Pancreas (tissue), 10 donors: ENCODE measurements around the gene RIPK4. TPM values are rescaled to one million over a fixed set of nuclear protein-coding genes. Genes with fewer than 3 reads are reported as not detected.
A peak's percentile ranks its signal among the peaks of the same experiment; 100 is the strongest.

Experiments used
- ATAC-seq, 4 donors: fragments of 200-7000 bp; cut with Tn5 transposase; one replicate each; pipeline versions ENCODE4 v1.8.0 to v1.9.1; 2020; ENCODE audit warnings: mild to moderate bottlenecking in 4 of 4, moderate library complexity in 4 of 4
- DNase-seq, 6 donors: peaks; one replicate each; pipeline ENCODE4 v3.0.0-alpha.2; 2020
- FAIRE-seq: peaks from 2 replicates; lab custom pipeline; 2012; peaks lifted over from hg19 to GRCh38; lab: Jason Lieb, UNC
- H3K27ac ChIP-seq, 4 donors: fragments of 200-600 bp; sonication (generic); 1 replicate in 3 of 4; 2 replicates in 1 of 4; pipeline versions ENCODE4 v1.5.0 to v1.8.0; 2020
- H3K27me3 ChIP-seq, 4 donors: fragments of 200-600 bp; one replicate each; pipeline ENCODE4 v1.8.0; 2021
- H3K36me3 ChIP-seq, 3 donors: fragments of 200-600 bp; sonication (generic) in 1 of 3; one replicate each; pipeline versions ENCODE4 v1.5.0 to v1.8.0; 2020 to 2021
- H3K4me1 ChIP-seq, 3 donors: fragments of 200-600 bp; one replicate each; pipeline ENCODE4 v1.8.0; 2021
- H3K4me3 ChIP-seq, 4 donors: fragments of 200-600 bp; sonication (generic) in 2 of 4; one replicate each; pipeline versions ENCODE4 v1.5.0 to v1.8.0; 2020 to 2021
- H3K9me3 ChIP-seq, 4 donors: fragments of 200-600 bp; one replicate each; pipeline ENCODE4 v1.8.0; 2021
- CTCF ChIP-seq, 4 donors: fragments of 200-600 bp; sonication (generic) in 3 of 4; IDR thresholded peaks; one replicate each; pipeline versions ENCODE4 v1.5.0 to v1.8.0; 2021; ENCODE audit warnings: antibody characterized with exemption in 4 of 4
- WGBS, 2 donors: extraction: QIAGEN DNeasy Blood & Tissue Kit; methylation state at CpG; one replicate each; pipeline ENCODE4 v1.1.7; 2013; 5-methylcytosine and 5-hydroxymethylcytosine counted together
- intact Hi-C, 3 donors: fragments of 100-400 bp; cut with DNase I; formaldehyde crosslinking; loops; one replicate each; pipeline versions ENCODE4 v1.11.1 to v1.14.2; 2022
- polyA plus RNA-seq, 2 donors: library from polyadenylated mRNA; stranded (reverse); fragments of 200-250 nt; gene quantifications; one replicate each; pipeline ENCODE4 v1.2.3, GENCODE V29; 2013
- total RNA-seq, 6 donors: library from RNA; stranded (reverse); fragmentation: NEBNext Ultra II Directional in 4 of 6; extraction: Animal tissue kit (Norgen Biotek cat#: 25700) in 4 of 6; gene quantifications; one replicate each; pipeline versions ENCODE4 v1.2.1 to v1.2.4, GENCODE V29; 2021 to 2023
- donor health status: healthy with polysubstance abuse.
- donor health status: DM: no; HTN: no; CAD: no; lungs with moderate emphysema.
- donor health status: DM: no; HTN: no; CAD: no.
- donor health status: control.
- donor health status: control.
- donor health status: Bipolar disorder and iron deficiency.
- donor health status: DM: yes; HTN: yes; CAD: no.
- donor health status: DM: no; HTN: no; CAD: no.
- donor health status: DM: no; HTN: no; CAD: no.
- donor health status: DM: yes; HTN: yes; CAD: no.

Gene RIPK4
- total and polyA plus RNA-seq, 8 donors: 7.7 to 18.2 (median 12.8) TPM

GRCh38 chr21:41706678-41707077 is 60.2 kb downstream of the RIPK4 start:
- intact Hi-C loops: no loop called here
- no peak for FAIRE-seq
- peak in 3 of 6 donors; percentile 55 to 68 (median 56) for DNase-seq

GRCh38 chr21:41706263-41706639 is 60.6 kb downstream of the RIPK4 start:
- Histone ChIP-seq H3K4me3 (no peak overlapping the region), H3K36me3 (no peaks in the 10 kb centered on the region), H3K4me1 (peaks cover 11 to 27% (median 12%) of the 10 kb centered on the region in 3 donors), H3K27me3 (no peaks in the 10 kb centered on the region), H3K27ac (peak overlapping the region in 3 of 4 donors; percentile 17 to 66 (median 65)), H3K9me3 (no peaks in the 10 kb centered on the region)
- DNase-seq (no peak), FAIRE-seq (no peak), ATAC-seq (peak in 3 of 4 donors; percentile 1 to 5 (median 3))
- intact Hi-C loops: no loop called here
- WGBS, 2 donors: 50 to 55% methylated on average over 4 of the region's 4 CpGs
- TF ChIP-seq CTCF (IDR thresholded peaks at IDR 0.05): no peak

More at GRCh38 chr21:41706678-41707077, 60.2 kb downstream of the RIPK4 start:
- Histone ChIP-seq H3K36me3 (no peaks in the 10 kb centered on the region), H3K4me1 (peaks cover 11 to 27% (median 12%) of the 10 kb centered on the region in 3 donors), H3K4me3 (no peak overlapping the region), H3K27ac (peak overlapping the region in 3 of 4 donors; percentile 17 to 66 (median 65)), H3K27me3 (no peaks in the 10 kb centered on the region), H3K9me3 (no peaks in the 10 kb centered on the region)
- no peak for TF ChIP-seq CTCF (IDR thresholded peaks at IDR 0.05)
- WGBS, 2 donors: 23 to 29% methylated on average over 3 of the region's 3 CpGs
- ATAC-seq: peak; percentile 67 to 71 (median 69)

GRCh38 chr21:41705546-41706262 is 61.1 kb downstream of the RIPK4 start:
- Histone ChIP-seq H3K27me3 (no peaks in the 10 kb centered on the region), H3K9me3 (no peaks in the 10 kb centered on the region), H3K27ac (peak overlapping the region in 2 of 4 donors; percentile 65 to 66), H3K4me3 (no peak overlapping the region), H3K36me3 (no peaks in the 10 kb centered on the region), H3K4me1 (peaks cover 11 to 27% (median 12%) of the 10 kb centered on the region in 3 donors)
- ATAC-seq: no peak
- no peak for FAIRE-seq
- intact Hi-C loops: no loop called here
- DNase-seq: no peak
- 94 to 95% methylated on average over 16 of the region's 16 CpGs for WGBS, 2 donors
- no peak for TF ChIP-seq CTCF (IDR thresholded peaks at IDR 0.05)

- WGBS, 2 donors: 69 to 70% methylated on average over 18 of the region's 18 CpGs
- no peaks in the 10 kb centered on the region for H3K27me3 ChIP-seq
- H3K4me3 ChIP-seq: no peak overlapping the region
- H3K36me3 ChIP-seq: no peaks in the 10 kb centered on the region
- peak in 4 of 6 donors; percentile 65 to 75 (median 70) for DNase-seq
- intact Hi-C loops: no loop called here
- ATAC-seq: peak; percentile 69 to 84 (median 82)
- peak overlapping the region in 3 of 4 donors; percentile 26 to 62 (median 58) for H3K27ac ChIP-seq
- peaks cover 11 to 27% (median 12%) of the 10 kb centered on the region in 3 donors for H3K4me1 ChIP-seq
- FAIRE-seq: no peak
- H3K9me3 ChIP-seq: no peaks in the 10 kb centered on the region
- no peak for TF ChIP-seq CTCF (IDR thresholded peaks at IDR 0.05)
These were observed 62.9 kb downstream of the RIPK4 start for GRCh38 chr21:41703857-41704501.
